Gastroesophageal sphincter (tissue), 4 donors: Measurements from ENCODE around the gene NKD1. TPM values are rescaled to one million over a fixed set of nuclear protein-coding genes. Genes with fewer than 3 reads are reported as not detected.

Source experiments
- ATAC-seq: fragments of 150-250 bp; one replicate; pipeline ENCODE4 v1.9.1; 2016; ENCODE audit warnings: mild to moderate bottlenecking, moderate library complexity
- H3K27ac ChIP-seq, 4 donors: fragments of 200-600 bp; sonication (generic) in 3 of 4; 1 replicate in 3 of 4; 2 replicates in 1 of 4; pipeline ENCODE4 v1.5.1; 2016 to 2019
- H3K27me3 ChIP-seq: fragments of 200-600 bp; sonication (generic); one replicate; pipeline ENCODE4 v1.5.1; 2019
- H3K36me3 ChIP-seq, 2 donors: fragments of 200-600 bp; sonication (generic); one replicate each; pipeline ENCODE4 v1.5.1; 2019; ENCODE audit warnings: control low read depth in 1 of 2
- H3K4me1 ChIP-seq, 3 donors: fragments of 200-600 bp; sonication (generic); 1 replicate in 2 of 3; 2 replicates in 1 of 3; pipeline ENCODE4 v1.5.1; 2016 to 2019; ENCODE audit warnings: control low read depth in 2 of 3
- H3K4me3 ChIP-seq, 2 donors: fragments of 200-600 bp; sonication (generic); one replicate each; pipeline ENCODE4 v1.5.1; 2019; ENCODE audit warnings: mild to moderate bottlenecking in 1 of 2, moderate library complexity in 1 of 2
- H3K9me3 ChIP-seq, 3 donors: fragments of 200-600 bp; sonication (generic); one replicate each; pipeline ENCODE4 v1.5.1; 2017 to 2019; ENCODE audit warnings: control low read depth in 2 of 3
- CTCF ChIP-seq, 4 experiments: fragments of 200-600 bp in 2 of 4; fragments of 450-650 bp in 2 of 4; sonication (generic) in 1 of 4; IDR thresholded peaks; one replicate each; pipeline ENCODE4 v1.5.1; 2017 to 2019; ENCODE audit warnings: antibody characterized with exemption in 4 of 4, mild to moderate bottlenecking in 2 of 4, moderate library complexity in 2 of 4
- EP300 ChIP-seq: sonication (generic); formaldehyde crosslinking; IDR thresholded peaks from one replicate; pipeline ENCODE4 v1.6.1; 2017; ENCODE audit warnings: antibody characterized with exemption, mild to moderate bottlenecking
- POLR2A ChIP-seq, 2 donors: fragments of 450-650 bp; IDR thresholded peaks; one replicate each; pipeline ENCODE4 v1.6.1; 2017; ENCODE audit warnings: antibody characterized with exemption in 2 of 2, mild to moderate bottlenecking in 2 of 2, moderate library complexity in 1 of 2
- POLR2AphosphoS5 ChIP-seq: sonication (generic); formaldehyde crosslinking; IDR thresholded peaks from one replicate; pipeline ENCODE4 v1.6.1; 2017; ENCODE audit warnings: antibody characterized with exemption
- WGBS, 2 donors: methylation state at CpG; one replicate each; pipeline ENCODE4 v1.1.5; 2018; ENCODE audit warnings: low coverage in 1 of 2; 5-methylcytosine and 5-hydroxymethylcytosine counted together
- total RNA-seq, 4 donors: library from RNA; depleted of rRNA; stranded (reverse); fragments of >200 nt; gene quantifications; one replicate each; pipeline ENCODE4 v1.1.0, GENCODE V29; 2016

The NKD1 gene
- total RNA-seq, 4 donors from 2014 or later = 27.7 to 69.2 (median 48.7) TPM

GRCh38 chr16:50540711-50541007 is 7.5 kb upstream of the NKD1 start:
- TF ChIP-seq POLR2AphosphoS5 (no peak), CTCF (IDR thresholded peaks at IDR 0.05) (no peak), POLR2A (IDR thresholded peaks at IDR 0.05) (no peak), EP300 (no peak)
- H3K9me3 ChIP-seq = no peaks in the 10 kb centered on the region
- no peaks in the 10 kb centered on the region for H3K27me3 ChIP-seq
- no peaks in the 10 kb centered on the region for H3K4me1 ChIP-seq
- no peak for ATAC-seq
- no peak overlapping the region for H3K4me3 ChIP-seq
- H3K27ac ChIP-seq = no peak overlapping the region
- 97% methylated on average over 3 of the region's 3 CpGs; no CpG with 5 or more reads in 1 of the 2 donors for WGBS, 2 donors
- no peaks in the 10 kb centered on the region for H3K36me3 ChIP-seq

- ATAC-seq = no peak
- no peak overlapping the region for H3K27ac ChIP-seq
- peaks cover 0 to 7% (median 2%) of the 10 kb centered on the region in 3 donors for H3K4me1 ChIP-seq
- H3K4me3 ChIP-seq = no peak overlapping the region
- H3K9me3 ChIP-seq = no peaks in the 10 kb centered on the region
- H3K27me3 ChIP-seq = no peaks in the 10 kb centered on the region
- H3K36me3 ChIP-seq = no peaks in the 10 kb centered on the region
- 100% methylated on average over 1 to 3 of the region's 3 CpGs for WGBS, 2 donors
- no peak for TF ChIP-seq POLR2AphosphoS5
- no peak for TF ChIP-seq CTCF (IDR thresholded peaks at IDR 0.05)
- TF ChIP-seq EP300 = no peak
- no peak for TF ChIP-seq POLR2A (IDR thresholded peaks at IDR 0.05)
These were observed 5.5 kb upstream of the NKD1 start for GRCh38 chr16:50542703-50543102.

GRCh38 chr16:50546125-50546524 is 2.1 kb upstream of the NKD1 start:
- H3K4me1 ChIP-seq = peaks cover 0 to 37% (median 3%) of the 10 kb centered on the region in 3 donors
- H3K36me3 ChIP-seq = no peaks in the 10 kb centered on the region
- H3K4me3 ChIP-seq = no peak overlapping the region
- H3K9me3 ChIP-seq = no peaks in the 10 kb centered on the region
- no peak for ATAC-seq
- WGBS, 2 donors = 91 to 100% methylated on average over 1 to 2 of the region's 2 CpGs
- H3K27ac ChIP-seq = no peak overlapping the region
- TF ChIP-seq EP300 = no peak
- no peak for TF ChIP-seq CTCF (IDR thresholded peaks at IDR 0.05)
- no peak for TF ChIP-seq POLR2A (IDR thresholded peaks at IDR 0.05)
- no peak for TF ChIP-seq POLR2AphosphoS5
- no peaks in the 10 kb centered on the region for H3K27me3 ChIP-seq

- Histone ChIP-seq H3K27me3 (no peaks in the 10 kb centered on the region), H3K4me1 (peaks cover 0 to 51% (median 3%) of the 10 kb centered on the region in 3 donors), H3K4me3 (peak overlapping the region; percentile 85 to 86), H3K9me3 (no peaks in the 10 kb centered on the region), H3K27ac (peak overlapping the region in 3 of 4 donors; percentile 87 to 92 (median 89)), H3K36me3 (no peaks in the 10 kb centered on the region)
- TF ChIP-seq CTCF (IDR thresholded peaks at IDR 0.05) (peak in 3 of 4 experiments; percentile 20 to 68 (median 27)), POLR2AphosphoS5 (no peak)
- ATAC-seq = peak; percentile 37
- WGBS, 2 donors = 6% methylated on average over 13 of the region's 50 CpGs; no CpG with 5 or more reads in 1 of the 2 donors
These were observed 664 bp upstream of the NKD1 start for GRCh38 chr16:50547340-50548124.

- Histone ChIP-seq H3K27me3 (no peaks in the 10 kb centered on the region), H3K4me3 (peak overlapping the region; percentile 85 to 86), H3K36me3 (no peaks in the 10 kb centered on the region), H3K27ac (peak overlapping the region; percentile 65 to 92 (median 88)), H3K9me3 (no peaks in the 10 kb centered on the region), H3K4me1 (peaks cover 0 to 66% (median 3%) of the 10 kb centered on the region in 3 donors)
- WGBS, 2 donors = 0 to 4% methylated on average over 10 to 15 of the region's 46 CpGs
- TF ChIP-seq CTCF (IDR thresholded peaks at IDR 0.05) = no peak
- no peak for TF ChIP-seq EP300
- TF ChIP-seq POLR2A (IDR thresholded peaks at IDR 0.05) = no peak
- no peak for TF ChIP-seq POLR2AphosphoS5
- ATAC-seq = peak; percentile 2
These were observed 839 bp downstream of the NKD1 start for GRCh38 chr16:50548909-50549560.
